ENCODE data around the gene ZBTB17.
A peak's percentile ranks its signal among the peaks of the same experiment; 100 is the strongest.

- peak in 1 of 6 experiments; percentile 5 for TF ChIP-seq CTCF (IDR thresholded peaks at IDR 0.05)
- no peak for TF ChIP-seq POLR2A (IDR thresholded peaks at IDR 0.05)
These were observed 17.1 kb downstream of the ZBTB17 start for GRCh38 chr1:15958793-15959192.
